Measurements from ENCODE around the gene MXD4. TPM values are rescaled to one million over a fixed set of nuclear protein-coding genes. Genes with fewer than 3 reads are reported as not detected.
A peak's percentile ranks its signal among the peaks of the same experiment; 100 is the strongest.

Gene MXD4
- total and polyA plus RNA-seq, 12 donors = 13.9 to 245 (median 96.4) TPM

GRCh38 chr4:2220016-2220630 is 41.8 kb downstream of the MXD4 start:
- H3K27ac ChIP-seq = no peak overlapping the region
- intact Hi-C loops (cut with DNase I) = no loop called here
- H3K4me3 ChIP-seq = no peak overlapping the region
- TF ChIP-seq POLR2A (IDR thresholded peaks at IDR 0.05) (no peak), CTCF (IDR thresholded peaks at IDR 0.05) (peak; percentile 69 to 94 (median 86))
- peak; percentile 69 to 89 (median 80) for DNase-seq
- no peaks in the 10 kb centered on the region for H3K9me3 ChIP-seq (replicated peaks in 1 of 3)
- H3K4me1 ChIP-seq (replicated peaks in 1 of 2) = no peaks in the 10 kb centered on the region
- whole genome bisulfite sequencing, 4 donors = 7 to 13% (median 11%) methylated on average over 10 of the region's 10 CpGs
- H3K36me3 ChIP-seq (replicated peaks in 1 of 2) = no peaks in the 10 kb centered on the region
- no peaks in the 10 kb centered on the region for H3K27me3 ChIP-seq

- DNase-seq = no peak
- Histone ChIP-seq H3K27ac (no peak overlapping the region), H3K9me3 (replicated peaks in 1 of 3) (no peaks in the 10 kb centered on the region), H3K4me3 (no peak overlapping the region), H3K27me3 (no peaks in the 10 kb centered on the region), H3K4me1 (replicated peaks in 1 of 2) (no peaks in the 10 kb centered on the region), H3K36me3 (replicated peaks in 1 of 2) (no peaks in the 10 kb centered on the region)
- TF ChIP-seq POLR2A (IDR thresholded peaks at IDR 0.05) (no peak), CTCF (IDR thresholded peaks at IDR 0.05) (no peak)
- 88 to 91% (median 90%) methylated on average over 6 of the region's 6 CpGs for WGBS, 4 donors
- intact Hi-C loops (cut with DNase I) = loop anchor here (5.0 kb wide), 1 partner anchor 223 kb away; no protein-coding TSS in a partner anchor
Observed at GRCh38 chr4:2219233-2219760, 42.6 kb downstream of the MXD4 start.

GRCh38 chr4:2218436-2218835 is 43.5 kb downstream of the MXD4 start:
- intact Hi-C loops (cut with DNase I) = loop anchor here (5.0 kb wide), 1 partner anchor 224 kb away; no protein-coding TSS in a partner anchor
- H3K4me3 ChIP-seq = no peak overlapping the region
- H3K4me1 ChIP-seq (replicated peaks in 1 of 2) = no peaks in the 10 kb centered on the region
- no peak for TF ChIP-seq CTCF (IDR thresholded peaks at IDR 0.05)
- no peak overlapping the region for H3K27ac ChIP-seq
- DNase-seq = no peak
- H3K36me3 ChIP-seq (replicated peaks in 1 of 2) = no peaks in the 10 kb centered on the region
- WGBS, 4 donors = 90 to 100% (median 96%) methylated on average over 1 of the region's 1 CpG
- H3K27me3 ChIP-seq = no peaks in the 10 kb centered on the region
- H3K9me3 ChIP-seq (replicated peaks in 1 of 3) = no peaks in the 10 kb centered on the region

GRCh38 chr4:2217726-2218125 is 44.2 kb downstream of the MXD4 start:
- WGBS, 4 donors = 69 to 76% (median 72%) methylated on average over 3 of the region's 3 CpGs
- Histone ChIP-seq H3K9me3 (replicated peaks in 1 of 3) (no peaks in the 10 kb centered on the region), H3K27ac (no peak overlapping the region), H3K4me1 (replicated peaks in 1 of 2) (no peaks in the 10 kb centered on the region), H3K36me3 (replicated peaks in 1 of 2) (no peaks in the 10 kb centered on the region), H3K27me3 (no peaks in the 10 kb centered on the region), H3K4me3 (no peak overlapping the region)
- intact Hi-C loops (cut with DNase I) = loop anchor here (5.0 kb wide), 1 partner anchor 225 kb away; no protein-coding TSS in a partner anchor
- no peak for DNase-seq
- TF ChIP-seq POLR2A (IDR thresholded peaks at IDR 0.05) (no peak), CTCF (IDR thresholded peaks at IDR 0.05) (no peak)

Measured in adrenal gland (tissue), 12 donors.